Neuronal stem cell (in vitro differentiated cells): ENCODE measurements around the gene NKPD1.

ENCODE experiments used
- DNase-seq: peaks from one replicate; pipeline ENCODE4 v3.0.0-alpha.2; 2013; ENCODE audit warnings: low spot score
- H2AFZ ChIP-seq: one replicate; pipeline ENCODE4 v1.6.1; 2013; ENCODE audit warnings: mild to moderate bottlenecking, low read length, inconsistent platforms
- H2AK5ac ChIP-seq: 2 replicates; pipeline ENCODE4 v1.6.1; 2013; ENCODE audit warnings: low read depth, mild to moderate bottlenecking, inconsistent platforms, low read length, moderate library complexity, mixed read lengths
- H2BK120ac ChIP-seq: 2 replicates; pipeline ENCODE4 v1.6.1; 2013; ENCODE audit warnings: low read depth, mild to moderate bottlenecking, inconsistent platforms, low read length, moderate library complexity, mixed read lengths
- H2BK12ac ChIP-seq: one replicate; pipeline ENCODE4 v1.6.1; 2013; ENCODE audit warnings: low read length, inconsistent platforms
- H2BK15ac ChIP-seq: 2 replicates; pipeline ENCODE4 v1.6.1; 2013; ENCODE audit warnings: mild to moderate bottlenecking, low read length, inconsistent platforms, mixed read lengths
- H2BK5ac ChIP-seq: one replicate; pipeline ENCODE4 v1.6.1; 2013; ENCODE audit warnings: inconsistent platforms, mild to moderate bottlenecking, low read length, moderate library complexity
- H3K14ac ChIP-seq: one replicate; pipeline ENCODE4 v1.6.1; 2013; ENCODE audit warnings: low read length, inconsistent platforms
- H3K18ac ChIP-seq: 2 replicates; pipeline ENCODE4 v1.6.1; 2013; ENCODE audit warnings: low read length, inconsistent platforms
- H3K23ac ChIP-seq: 2 replicates; pipeline ENCODE4 v1.6.1; 2013; ENCODE audit warnings: low read depth, mild to moderate bottlenecking, mixed read lengths, low read length, inconsistent platforms; ENCODE audit not compliant: poor library complexity
- H3K27ac ChIP-seq: replicated peaks from 3 replicates; pipeline ENCODE4 v1.5.1; 2013; ENCODE audit warnings: low read length, inconsistent platforms
- H3K27me3 ChIP-seq, 3 experiments: 2 replicates each; pipeline ENCODE4 v1.6.1; 2013; ENCODE audit warnings: low read length in 3 of 3, mild to moderate bottlenecking in 2 of 3, inconsistent platforms in 1 of 3, low read depth in 1 of 3, mixed read lengths in 1 of 3, moderate library complexity in 1 of 3; ENCODE audit not compliant: control insufficient read depth in 3 of 3, insufficient read depth in 3 of 3
- H3K36me3 ChIP-seq, 2 donors: replicated peaks in 1 of 2; 2 replicates each; pipeline ENCODE4 v1.6.1; 2013; ENCODE audit warnings: low read length in 2 of 2; ENCODE audit not compliant: control insufficient read depth in 2 of 2, insufficient read depth in 2 of 2
- H3K4ac ChIP-seq: 2 replicates; pipeline ENCODE4 v1.6.1; 2013; ENCODE audit warnings: inconsistent platforms, mild to moderate bottlenecking, low read length, moderate library complexity
- H3K4me1 ChIP-seq, 2 donors: 1 replicate in 1 of 2; 2 replicates in 1 of 2; pipeline ENCODE4 v1.6.1; 2013; ENCODE audit warnings: low read length in 2 of 2, low read depth in 1 of 2; ENCODE audit not compliant: control insufficient read depth in 2 of 2, insufficient read depth in 1 of 2
- H3K4me2 ChIP-seq: one replicate; pipeline ENCODE4 v1.6.1; 2013; ENCODE audit warnings: mild to moderate bottlenecking, low read length, inconsistent platforms; ENCODE audit not compliant: insufficient read depth, poor library complexity, severe bottlenecking
- H3K4me3 ChIP-seq, 2 donors: 2 replicates each; pipeline ENCODE4 v1.5.1; 2013; ENCODE audit warnings: low read length in 2 of 2, mild to moderate bottlenecking in 2 of 2, inconsistent platforms in 1 of 2, moderate library complexity in 1 of 2
- H3K79me1 ChIP-seq: one replicate; pipeline ENCODE4 v1.6.1; 2013; ENCODE audit warnings: low read depth, mild to moderate bottlenecking, inconsistent platforms, low read length, moderate library complexity
- H3K9ac ChIP-seq: one replicate; pipeline ENCODE4 v1.6.1; 2013; ENCODE audit warnings: mild to moderate bottlenecking, low read depth, low read length, inconsistent platforms; ENCODE audit not compliant: poor library complexity
- H3K9me3 ChIP-seq, 2 donors: replicated peaks in 1 of 2; 2 replicates each; pipeline versions ENCODE3 to v1.6.1; 2013; ENCODE audit warnings: low read length in 2 of 2, mild to moderate bottlenecking in 2 of 2, inconsistent platforms in 1 of 2, low read depth in 1 of 2, mixed read lengths in 1 of 2, moderate library complexity in 1 of 2; ENCODE audit not compliant: control insufficient read depth in 2 of 2, insufficient read depth in 1 of 2
- H4K8ac ChIP-seq: one replicate; pipeline ENCODE4 v1.6.1; 2013; ENCODE audit warnings: low read depth, mild to moderate bottlenecking, inconsistent platforms, low read length, moderate library complexity
- H4K91ac ChIP-seq: one replicate; pipeline ENCODE4 v1.6.1; 2013; ENCODE audit warnings: low read length, low read depth, mild to moderate bottlenecking, inconsistent platforms; ENCODE audit not compliant: poor library complexity
- WGBS, 2 donors: extraction: QIAGEN DNeasy Blood & Tissue Kit; methylation state at CpG; one replicate each; pipeline ENCODE4 v1.1.7; 2013; ENCODE audit warnings: missing lambda C conversion rate in 2 of 2, mixed read lengths in 1 of 2; ENCODE audit not compliant: insufficient read length in 2 of 2, insufficient replicate concordance in 1 of 2; ENCODE audit errors: extremely low coverage in 2 of 2; 5-methylcytosine and 5-hydroxymethylcytosine counted together

NKPD1 gene

DNA sequence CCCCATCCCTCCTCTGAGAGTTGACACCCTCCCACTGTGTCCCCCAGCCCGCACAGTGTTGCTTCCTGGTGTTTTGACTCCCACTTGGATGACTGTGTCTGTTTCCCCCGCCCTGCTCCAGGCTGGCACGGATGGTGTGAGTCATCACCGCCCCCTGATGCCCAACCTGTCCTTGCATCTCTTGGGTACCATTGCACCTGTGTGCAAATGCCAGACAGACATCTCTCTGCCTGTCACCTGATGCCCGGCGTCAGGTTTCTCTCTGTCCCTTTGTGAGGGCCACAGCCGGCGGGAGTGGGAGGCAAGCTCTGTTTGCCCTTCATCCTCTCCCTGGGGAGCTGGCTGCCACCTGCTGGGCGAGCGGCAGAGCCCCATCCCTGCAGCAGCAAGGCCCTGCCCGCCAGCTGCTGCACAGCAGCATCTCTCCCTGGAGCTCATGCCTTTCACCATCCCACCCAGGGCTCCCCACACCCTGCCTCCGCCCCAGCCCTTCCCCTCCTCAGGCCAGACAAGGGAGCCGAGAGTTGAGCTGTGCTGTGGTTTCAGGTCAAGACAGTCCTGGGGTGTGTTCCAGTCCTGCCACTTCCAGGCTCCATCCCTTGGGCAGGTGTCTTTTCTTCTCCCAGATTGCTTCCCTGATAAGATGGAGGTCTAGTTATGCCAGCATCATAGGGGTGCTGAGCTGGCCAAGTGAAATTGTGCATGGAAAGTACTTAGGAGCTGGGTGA is 29.7 kb downstream of the NKPD1 start:
- Histone ChIP-seq H3K4ac (no peak overlapping the region), H3K79me1 (peaks cover 17% of the 10 kb centered on the region), H3K18ac (peak overlapping the region; percentile 38), H3K9me3 (peaks cover 0 to 2% of the 10 kb centered on the region in 2 donors), H2BK5ac (no peak overlapping the region), H3K4me2 (no peak overlapping the region), H2AK5ac (no peak overlapping the region), H3K4me3 (no peak overlapping the region), H2BK120ac (no peak overlapping the region), H3K14ac (peak overlapping the region; percentile 2), H3K23ac (peak overlapping the region; percentile 17), H4K8ac (no peak overlapping the region), H3K9ac (no peak overlapping the region), H3K27me3 (no peaks in the 10 kb centered on the region), H3K27ac (no peak overlapping the region), H3K4me1 (peaks cover 6 to 11% of the 10 kb centered on the region in 2 donors), H2BK12ac (no peak overlapping the region), H3K36me3 (peaks cover 0 to 4% of the 10 kb centered on the region in 2 donors), H4K91ac (no peak overlapping the region), H2BK15ac (no peak overlapping the region), H2AFZ (no peak overlapping the region)
- no peak for DNase-seq
- no CpG with 5 or more reads among the region's 13 CpGs for WGBS, 2 donors

DNA sequence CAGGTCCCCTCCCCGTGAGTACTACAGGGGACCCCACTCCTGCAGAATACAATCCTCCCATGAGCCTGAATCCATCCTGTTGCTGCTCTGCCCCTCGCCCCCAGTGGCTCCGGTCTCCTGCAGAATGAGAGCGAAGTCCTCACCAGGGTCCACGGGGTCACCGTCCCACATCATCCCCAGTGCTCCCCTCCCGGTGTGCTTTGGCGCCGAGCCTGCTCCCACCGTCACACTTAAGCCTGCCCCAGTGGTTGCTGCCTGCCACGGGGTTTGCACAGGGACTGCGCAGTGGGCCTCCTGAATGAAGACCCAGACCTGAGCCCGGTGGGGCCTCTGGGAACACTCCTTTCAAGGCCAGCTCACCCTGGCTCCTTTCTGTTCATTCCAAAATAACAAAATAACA is 30.5 kb downstream of the NKPD1 start:
- H2BK5ac ChIP-seq, result no peak overlapping the region
- H3K27ac ChIP-seq, result no peak overlapping the region
- no CpG with 5 or more reads among the region's 13 CpGs for WGBS, 2 donors
- no peak overlapping the region for H3K9ac ChIP-seq
- H3K4me1 ChIP-seq, result peaks cover 4 to 10% of the 10 kb centered on the region in 2 donors
- no peak overlapping the region for H3K4me2 ChIP-seq
- H2BK12ac ChIP-seq, result no peak overlapping the region
- no peak overlapping the region for H3K14ac ChIP-seq
- peaks cover 17% of the 10 kb centered on the region for H3K79me1 ChIP-seq
- H4K8ac ChIP-seq, result no peak overlapping the region
- H2BK15ac ChIP-seq, result peak overlapping the region; percentile 27
- no peak for DNase-seq
- H3K4ac ChIP-seq, result no peak overlapping the region
- no peak overlapping the region for H2AFZ ChIP-seq
- no peak overlapping the region for H3K18ac ChIP-seq
- peaks cover 0 to 2% of the 10 kb centered on the region in 2 donors for H3K9me3 ChIP-seq
- no peak overlapping the region for H3K4me3 ChIP-seq
- H3K27me3 ChIP-seq, result no peaks in the 10 kb centered on the region
- no peak overlapping the region for H2BK120ac ChIP-seq
- H4K91ac ChIP-seq, result no peak overlapping the region
- H2AK5ac ChIP-seq, result peak overlapping the region; percentile 40
- peaks cover 0 to 4% of the 10 kb centered on the region in 2 donors for H3K36me3 ChIP-seq
- H3K23ac ChIP-seq, result peak overlapping the region; percentile 60

DNA sequence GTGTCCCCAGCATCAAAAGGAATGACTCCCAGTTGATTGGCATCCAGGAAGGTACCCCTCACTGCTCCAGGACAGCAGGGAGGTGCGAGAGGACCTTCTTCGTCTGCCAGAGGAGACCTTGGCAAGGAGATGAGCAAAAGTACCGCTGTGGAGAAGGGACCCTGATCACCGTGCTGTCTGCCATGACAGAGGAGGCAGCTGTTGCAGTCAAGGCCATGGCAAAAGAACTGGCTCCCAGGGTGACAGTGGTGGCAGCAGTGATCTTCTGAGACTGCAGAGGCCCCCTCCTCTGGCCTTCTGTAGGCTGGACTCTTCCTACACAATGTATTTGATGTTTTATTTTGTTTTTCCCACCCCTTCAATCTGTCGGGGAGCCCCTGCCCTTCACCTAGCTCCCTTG is 32.0 kb downstream of the NKPD1 start:
- no peak overlapping the region for H4K91ac ChIP-seq
- H3K27ac ChIP-seq, result no peak overlapping the region
- peaks cover 4 to 10% of the 10 kb centered on the region in 2 donors for H3K4me1 ChIP-seq
- no peak overlapping the region for H3K4me2 ChIP-seq
- no peak overlapping the region for H3K4me3 ChIP-seq
- no peak overlapping the region for H2BK120ac ChIP-seq
- no peak overlapping the region for H2BK12ac ChIP-seq
- no CpG with 5 or more reads among the region's 5 CpGs for WGBS, 2 donors
- H3K27me3 ChIP-seq, result no peaks in the 10 kb centered on the region
- H3K23ac ChIP-seq, result no peak overlapping the region
- no peak overlapping the region for H3K4ac ChIP-seq
- no peak overlapping the region for H2AK5ac ChIP-seq
- no peak for DNase-seq
- H4K8ac ChIP-seq, result no peak overlapping the region
- no peak overlapping the region for H3K9ac ChIP-seq
- no peak overlapping the region for H3K14ac ChIP-seq
- no peak overlapping the region for H3K18ac ChIP-seq
- H3K79me1 ChIP-seq, result peaks cover 16% of the 10 kb centered on the region
- H3K36me3 ChIP-seq, result peaks cover 0 to 4% of the 10 kb centered on the region in 2 donors
- no peak overlapping the region for H2AFZ ChIP-seq
- peaks cover 0 to 2% of the 10 kb centered on the region in 2 donors for H3K9me3 ChIP-seq
- H2BK5ac ChIP-seq, result no peak overlapping the region
- no peak overlapping the region for H2BK15ac ChIP-seq

DNA sequence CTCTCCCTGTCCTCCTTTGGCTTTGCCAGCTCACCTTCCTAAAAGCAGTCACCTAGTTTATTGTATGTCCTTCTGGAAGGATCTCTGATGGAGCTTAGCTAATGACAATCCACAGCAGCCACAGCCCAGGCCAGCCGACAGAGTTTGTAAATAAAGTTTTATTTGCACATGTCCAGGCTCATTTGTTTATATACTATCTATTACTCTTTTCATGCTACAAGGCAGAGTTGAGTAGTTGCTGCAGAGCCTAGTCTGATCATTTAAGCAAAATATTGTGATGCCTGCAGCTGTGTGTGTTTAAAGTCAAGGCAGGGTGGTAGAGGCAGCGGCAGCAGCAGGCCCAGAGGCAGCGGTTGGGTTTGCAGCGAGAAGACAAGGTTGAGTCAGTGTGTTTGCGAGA is 32.6 kb downstream of the NKPD1 start:
- H3K27me3 ChIP-seq, result no peaks in the 10 kb centered on the region
- no peak overlapping the region for H3K9ac ChIP-seq
- H3K4me3 ChIP-seq, result no peak overlapping the region
- H2BK15ac ChIP-seq, result no peak overlapping the region
- no peak overlapping the region for H2BK120ac ChIP-seq
- H3K4ac ChIP-seq, result no peak overlapping the region
- no peak overlapping the region for H3K23ac ChIP-seq
- no peak overlapping the region for H2AFZ ChIP-seq
- H3K18ac ChIP-seq, result no peak overlapping the region
- no peak overlapping the region for H4K91ac ChIP-seq
- H2BK12ac ChIP-seq, result no peak overlapping the region
- no peaks in the 10 kb centered on the region for H3K9me3 ChIP-seq
- H3K4me1 ChIP-seq, result peaks cover 4 to 10% of the 10 kb centered on the region in 2 donors
- H3K27ac ChIP-seq, result no peak overlapping the region
- no CpG with 5 or more reads among the region's 5 CpGs for WGBS, 2 donors
- H3K79me1 ChIP-seq, result peaks cover 18% of the 10 kb centered on the region
- no peak overlapping the region for H3K4me2 ChIP-seq
- peaks cover 0 to 2% of the 10 kb centered on the region in 2 donors for H3K36me3 ChIP-seq
- no peak overlapping the region for H3K14ac ChIP-seq
- H4K8ac ChIP-seq, result no peak overlapping the region
- DNase-seq, result no peak
- H2BK5ac ChIP-seq, result no peak overlapping the region
- H2AK5ac ChIP-seq, result no peak overlapping the region
